Naive B cell (primary cell): ENCODE data around the gene ALOX12. TPM values are rescaled to one million over a fixed set of nuclear protein-coding genes. Genes with fewer than 3 reads are reported as not detected.

Experiments
- ATAC-seq, 2 donors: fragments of 150-1000 bp; cut with Tn5 transposase; 2 replicates each; pipeline ENCODE4 v1.10.0; 2021; ENCODE audit warnings: low read depth in 2 of 2, mild to moderate bottlenecking in 2 of 2, moderate library complexity in 2 of 2
- DNase-seq: peaks from one replicate; pipeline ENCODE4 v3.0.0; 2022
- H3K27ac Mint-ChIP-seq, 6 donors: one replicate each; pipeline ENCODE4 v1.8.0; 2020 to 2022; ENCODE audit warnings: mild to moderate bottlenecking in 6 of 6, mixed read lengths in 6 of 6, moderate library complexity in 5 of 6, inconsistent platforms in 2 of 6
- H3K27me3 Mint-ChIP-seq, 3 donors: one replicate each; pipeline ENCODE4 v1.8.0; 2021 to 2022; ENCODE audit warnings: mixed read lengths in 3 of 3, mild to moderate bottlenecking in 1 of 3
- H3K36me3 Mint-ChIP-seq, 2 donors: one replicate each; pipeline ENCODE4 v1.8.0; 2020 to 2022; ENCODE audit warnings: mixed read lengths in 2 of 2, inconsistent platforms in 1 of 2, mild to moderate bottlenecking in 1 of 2
- H3K4me1 Mint-ChIP-seq, 3 donors: one replicate each; pipeline ENCODE4 v1.8.0; 2020 to 2022; ENCODE audit warnings: mixed read lengths in 3 of 3, inconsistent platforms in 1 of 3, mild to moderate bottlenecking in 1 of 3, moderate library complexity in 1 of 3
- H3K4me3 Mint-ChIP-seq, 8 donors: one replicate each; pipeline ENCODE4 v1.8.0; 2020 to 2022; ENCODE audit warnings: mild to moderate bottlenecking in 8 of 8, mixed read lengths in 8 of 8, moderate library complexity in 8 of 8, inconsistent platforms in 2 of 8
- H3K9me3 Mint-ChIP-seq, 7 donors: one replicate each; pipeline ENCODE4 v1.8.0; 2020 to 2022; ENCODE audit warnings: mixed read lengths in 7 of 7, mild to moderate bottlenecking in 5 of 7, inconsistent platforms in 2 of 7, moderate library complexity in 1 of 7
- polyA plus RNA-seq, 6 donors: library from polyadenylated mRNA; unstranded; fragments of 300-500 nt; fragmentation: Illumina TruSeq; gene quantifications; one replicate each; pipeline ENCODE4 v1.2.3, GENCODE V29; 2021; ENCODE audit warnings: low read depth in 6 of 6

Gene ALOX12
- polyA plus RNA-seq, 6 donors from 2014 or later = 0.27 to 2.5 (median 1.4) TPM; not detected in 1

DNA sequence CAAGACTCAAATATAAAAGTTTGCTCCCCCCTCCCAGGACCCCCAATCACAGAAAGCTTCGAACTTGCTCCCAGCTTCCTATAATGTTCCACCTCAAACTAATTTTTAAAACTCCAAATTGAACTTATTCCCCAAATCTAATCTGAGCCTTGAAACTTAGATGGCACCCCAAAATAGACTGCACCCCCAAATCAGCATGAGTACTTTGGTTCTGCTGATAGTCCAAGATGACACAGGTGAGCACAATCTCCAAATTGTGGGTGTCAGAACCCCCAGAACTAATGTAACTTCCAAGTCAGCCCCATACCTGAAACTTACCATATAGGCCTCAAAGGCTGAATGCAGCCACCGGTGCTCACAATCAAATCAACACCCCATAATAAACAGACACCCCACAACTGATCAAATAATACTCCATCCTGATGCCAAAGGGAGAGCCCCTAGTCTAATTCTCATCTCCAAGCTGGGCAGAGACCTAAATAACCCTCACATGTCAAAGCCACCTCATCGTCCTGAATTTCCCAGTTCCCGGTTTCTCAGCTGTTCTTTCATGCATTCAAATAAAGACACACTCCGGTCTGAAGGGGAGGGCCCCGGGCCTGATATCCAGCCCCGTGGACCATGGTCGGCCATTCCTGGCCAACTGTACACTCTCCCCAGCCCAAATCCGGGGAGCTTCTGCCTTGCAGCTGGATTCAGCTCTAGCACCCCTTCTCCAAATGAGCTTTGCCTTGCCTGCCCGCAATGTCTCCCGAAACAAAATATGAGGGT, 25.2 kb downstream of the ALOX12 start:
- no peaks in the 10 kb centered on the region for H3K27me3 Mint-ChIP-seq
- no peak for ATAC-seq

DNA sequence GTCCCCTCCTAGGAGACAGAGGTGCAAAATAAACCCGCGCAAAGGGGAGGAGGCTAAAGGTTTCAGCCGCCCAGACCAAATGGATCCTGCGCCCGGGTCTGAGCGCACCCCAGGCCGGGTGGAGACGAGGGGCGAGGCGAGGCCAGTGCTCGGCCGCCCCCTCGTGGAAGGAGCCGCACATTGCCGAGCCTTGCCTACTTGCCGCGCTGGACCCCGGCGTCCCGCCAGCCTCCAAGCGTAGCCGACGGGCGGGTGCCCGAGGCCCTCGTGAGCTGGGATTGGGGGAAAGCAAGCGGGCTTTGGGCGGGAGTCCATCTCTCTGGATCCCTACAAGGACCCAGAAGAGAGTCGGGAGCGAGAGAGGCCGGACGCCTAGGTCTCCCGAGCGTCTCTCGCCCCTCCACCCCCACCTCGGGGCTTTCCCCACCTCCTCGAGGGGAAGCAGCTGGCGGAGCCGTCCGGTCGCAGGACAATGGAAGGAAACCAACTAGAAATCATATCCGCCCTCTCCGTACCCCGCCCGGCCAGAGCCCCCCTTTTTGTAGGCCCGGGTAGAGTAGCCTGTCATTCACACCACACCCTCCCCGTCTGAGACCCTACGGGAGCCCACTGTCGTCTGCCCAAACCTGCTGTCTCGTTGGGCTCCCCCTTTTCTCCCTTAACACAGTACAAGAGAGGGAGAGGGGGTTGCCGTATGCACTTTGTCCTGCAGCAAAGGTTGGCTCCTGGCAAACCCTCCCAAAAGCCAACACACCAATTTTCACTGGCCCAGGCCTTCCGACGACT, 26.3 kb downstream of the ALOX12 start:
- Mint-ChIP-seq H3K27me3 (no peaks in the 10 kb centered on the region), H3K4me1 (peaks cover 24 to 57% (median 40%) of the 10 kb centered on the region in 3 donors), H3K36me3 (no peaks in the 10 kb centered on the region), H3K9me3 (peaks cover 0 to 2% (median 0%) of the 10 kb centered on the region in 7 donors), H3K4me3 (peak overlapping the region; percentile 73 to 91 (median 86)), H3K27ac (peak overlapping the region; percentile 91 to 99 (median 97))
- DNase-seq (peak; percentile 88), ATAC-seq (peak; percentile 69 to 73)

More for the DNA sequence above, 25.2 kb downstream of the ALOX12 start:
- peaks cover 0 to 2% (median 0%) of the 10 kb centered on the region in 7 donors for H3K9me3 Mint-ChIP-seq
- H3K4me1 Mint-ChIP-seq = peaks cover 28 to 57% (median 48%) of the 10 kb centered on the region in 3 donors
- DNase-seq = no peak
- H3K4me3 Mint-ChIP-seq = peak overlapping the region in 6 of 8 donors; percentile 73 to 91 (median 80)
- peak overlapping the region in 4 of 6 donors; percentile 68 to 98 (median 94) for H3K27ac Mint-ChIP-seq
- H3K36me3 Mint-ChIP-seq = no peaks in the 10 kb centered on the region

DNA sequence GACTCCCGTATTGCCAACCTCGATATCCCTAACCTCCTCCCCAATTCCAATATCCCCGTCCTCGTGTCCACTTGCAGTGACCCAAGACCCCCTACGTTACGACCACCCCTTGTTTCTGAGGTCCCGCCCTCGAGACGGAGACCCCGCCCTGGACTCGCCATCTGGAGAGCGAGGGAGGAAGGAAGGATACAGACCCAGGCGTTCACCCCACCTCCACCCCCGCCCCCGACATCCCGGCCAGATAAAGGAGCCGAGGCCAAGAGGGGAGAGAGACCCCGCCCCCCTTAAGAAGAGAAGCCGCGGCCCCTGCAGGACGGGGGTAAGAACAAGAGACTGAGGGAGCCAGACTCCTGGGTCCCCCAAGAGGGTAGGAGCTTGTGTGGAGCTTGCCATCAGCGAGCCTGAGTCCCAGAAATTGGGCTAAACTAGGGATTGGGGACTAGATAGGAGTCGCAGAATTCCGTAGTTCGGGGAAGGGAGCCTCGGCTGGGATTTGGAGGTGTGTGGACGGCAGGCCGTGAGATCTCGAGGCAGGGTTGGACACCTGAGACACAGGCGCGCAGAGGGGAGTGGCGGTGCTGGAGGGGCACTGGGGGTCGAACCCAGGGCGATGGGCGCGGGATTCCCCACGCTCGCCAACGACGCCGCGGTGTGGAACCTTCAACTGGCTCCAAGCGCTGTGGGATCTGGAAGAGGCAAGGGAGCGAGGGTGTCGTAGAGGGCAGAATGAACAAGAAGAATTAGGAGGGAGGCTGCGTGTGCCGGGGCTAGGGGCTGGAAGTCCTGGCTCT, 27.1 kb downstream of the ALOX12 start, which contains the start of gene BCL6B:
TSS of gene BCL6B (plus strand) at position 270 of the 791 bp plus-strand sequence. CDS start 622 bp downstream, outside the sequence.
- Mint-ChIP-seq H3K9me3 (peaks cover 0 to 2% (median 0%) of the 10 kb centered on the region in 7 donors), H3K36me3 (no peaks in the 10 kb centered on the region), H3K4me3 (peak within 1 kb of the TSS; percentile 73 to 91 (median 86)), H3K4me1 (peaks cover 24 to 49% (median 35%) of the 10 kb centered on the region in 3 donors), H3K27me3 (no peaks in the 10 kb centered on the region), H3K27ac (peak within 1 kb of the TSS; percentile 91 to 99 (median 97))
- ATAC-seq (no peak), DNase-seq (no peak)

DNA sequence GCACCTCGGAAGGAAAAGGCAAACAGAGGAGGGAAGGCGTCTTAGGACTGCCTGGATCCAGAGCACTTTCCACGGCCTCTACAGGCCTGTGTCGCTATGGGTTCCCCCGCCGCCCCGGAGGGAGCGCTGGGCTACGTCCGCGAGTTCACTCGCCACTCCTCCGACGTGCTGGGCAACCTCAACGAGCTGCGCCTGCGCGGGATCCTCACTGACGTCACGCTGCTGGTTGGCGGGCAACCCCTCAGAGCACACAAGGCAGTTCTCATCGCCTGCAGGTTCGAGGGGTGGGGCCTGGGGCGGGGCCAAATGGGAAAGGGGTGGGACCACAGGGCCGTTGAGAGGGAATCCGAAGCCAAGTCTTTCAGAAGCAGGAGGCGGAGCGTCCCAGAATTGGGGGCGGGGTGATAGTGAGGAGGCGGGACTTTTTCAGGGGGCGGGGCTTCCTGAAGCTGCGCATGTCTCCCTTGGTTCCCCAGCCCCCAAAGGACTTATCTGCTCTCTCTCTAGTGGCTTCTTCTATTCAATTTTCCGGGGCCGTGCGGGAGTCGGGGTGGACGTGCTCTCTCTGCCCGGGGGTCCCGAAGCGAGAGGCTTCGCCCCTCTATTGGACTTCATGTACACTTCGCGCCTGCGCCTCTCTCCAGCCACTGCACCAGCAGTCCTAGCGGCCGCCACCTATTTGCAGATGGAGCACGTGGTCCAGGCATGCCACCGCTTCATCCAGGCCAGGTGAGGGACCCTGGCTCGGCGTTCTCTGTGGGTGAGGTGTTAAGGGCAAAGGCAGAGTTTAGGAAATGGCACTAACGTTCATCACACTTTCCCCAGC, 27.9 kb downstream of the ALOX12 start:
- peak; percentile 90 for DNase-seq
- Mint-ChIP-seq H3K4me3 (peak overlapping the region; percentile 73 to 91 (median 86)), H3K4me1 (peaks cover 24 to 49% (median 37%) of the 10 kb centered on the region in 3 donors), H3K9me3 (peaks cover 0 to 2% (median 0%) of the 10 kb centered on the region in 7 donors), H3K27me3 (no peaks in the 10 kb centered on the region), H3K36me3 (no peaks in the 10 kb centered on the region), H3K27ac (peak overlapping the region; percentile 91 to 99 (median 96))
- peak; percentile 57 to 63 for ATAC-seq

DNA sequence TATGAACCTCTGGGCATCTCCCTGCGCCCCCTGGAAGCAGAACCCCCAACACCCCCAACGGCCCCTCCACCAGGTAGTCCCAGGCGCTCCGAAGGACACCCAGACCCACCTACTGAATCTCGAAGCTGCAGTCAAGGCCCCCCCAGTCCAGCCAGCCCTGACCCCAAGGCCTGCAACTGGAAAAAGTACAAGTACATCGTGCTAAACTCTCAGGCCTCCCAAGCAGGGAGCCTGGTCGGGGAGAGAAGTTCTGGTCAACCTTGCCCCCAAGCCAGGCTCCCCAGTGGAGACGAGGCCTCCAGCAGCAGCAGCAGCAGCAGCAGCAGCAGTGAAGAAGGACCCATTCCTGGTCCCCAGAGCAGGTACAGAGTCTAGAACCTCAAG, 28.5 kb downstream of the ALOX12 start:
- peaks cover 0 to 2% (median 0%) of the 10 kb centered on the region in 7 donors for H3K9me3 Mint-ChIP-seq
- H3K27ac Mint-ChIP-seq = peak overlapping the region in 5 of 6 donors; percentile 54 to 97 (median 90)
- H3K36me3 Mint-ChIP-seq = no peaks in the 10 kb centered on the region
- DNase-seq = no peak
- no peaks in the 10 kb centered on the region for H3K27me3 Mint-ChIP-seq
- peaks cover 30 to 55% (median 43%) of the 10 kb centered on the region in 3 donors for H3K4me1 Mint-ChIP-seq
- ATAC-seq = no peak
- peak overlapping the region in 2 of 8 donors; percentile 8 to 41 for H3K4me3 Mint-ChIP-seq

DNA sequence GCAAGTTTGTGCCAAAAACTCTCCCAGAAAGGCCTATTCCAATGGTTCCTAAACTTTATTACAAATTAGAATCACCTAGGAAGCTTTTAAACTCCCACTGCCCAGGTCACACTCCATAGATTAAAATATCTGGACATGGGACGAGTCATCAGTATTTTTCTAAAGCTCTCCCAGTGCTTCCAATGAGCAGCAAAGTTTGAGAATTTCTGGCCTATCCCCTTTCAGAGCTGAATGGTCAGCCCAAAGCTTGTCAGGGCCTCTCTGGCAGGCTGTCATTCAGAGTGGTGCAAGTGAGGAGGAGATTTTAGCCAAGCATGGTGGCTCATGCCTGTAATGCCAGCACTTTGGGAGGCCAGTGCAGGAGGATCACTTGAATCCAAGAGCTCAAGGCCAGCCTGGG, 29.4 kb downstream of the ALOX12 start:
- DNase-seq (no peak), ATAC-seq (no peak)
- no peaks in the 10 kb centered on the region for H3K36me3 Mint-ChIP-seq
- H3K4me1 Mint-ChIP-seq = peaks cover 39 to 62% (median 50%) of the 10 kb centered on the region in 3 donors
- peaks cover 0 to 2% (median 0%) of the 10 kb centered on the region in 7 donors for H3K9me3 Mint-ChIP-seq
- no peak overlapping the region for H3K4me3 Mint-ChIP-seq
- H3K27me3 Mint-ChIP-seq = no peaks in the 10 kb centered on the region
- peak overlapping the region in 3 of 6 donors; percentile 49 to 80 (median 56) for H3K27ac Mint-ChIP-seq

DNA sequence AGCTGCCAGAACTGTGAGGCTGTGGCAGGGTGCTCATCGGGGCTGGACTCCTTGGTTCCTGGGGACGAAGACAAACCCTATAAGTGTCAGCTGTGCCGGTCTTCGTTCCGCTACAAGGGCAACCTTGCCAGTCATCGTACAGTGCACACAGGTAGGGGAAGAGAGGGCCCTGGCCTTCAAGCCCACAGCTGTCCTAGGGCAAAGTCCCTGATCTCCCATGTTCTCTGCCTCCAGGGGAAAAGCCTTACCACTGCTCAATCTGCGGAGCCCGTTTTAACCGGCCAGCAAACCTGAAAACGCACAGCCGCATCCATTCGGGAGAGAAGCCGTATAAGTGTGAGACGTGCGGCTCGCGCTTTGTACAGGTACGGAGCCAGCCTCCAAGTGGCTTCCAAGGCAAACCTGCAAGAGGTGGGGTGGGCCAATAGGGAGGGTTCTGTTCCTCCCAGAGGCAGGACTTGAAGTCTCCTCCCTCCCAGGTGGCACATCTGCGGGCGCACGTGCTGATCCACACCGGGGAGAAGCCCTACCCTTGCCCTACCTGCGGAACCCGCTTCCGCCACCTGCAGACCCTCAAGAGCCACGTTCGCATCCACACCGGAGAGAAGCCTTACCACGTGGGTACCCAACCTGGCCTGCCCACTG, 30.7 kb downstream of the ALOX12 start:
- H3K27me3 Mint-ChIP-seq = no peaks in the 10 kb centered on the region
- peaks cover 0 to 2% (median 0%) of the 10 kb centered on the region in 7 donors for H3K9me3 Mint-ChIP-seq
- H3K4me3 Mint-ChIP-seq = no peak overlapping the region
- peak overlapping the region in 1 of 6 donors; percentile 53 for H3K27ac Mint-ChIP-seq
- H3K4me1 Mint-ChIP-seq = peaks cover 36 to 54% (median 48%) of the 10 kb centered on the region in 3 donors
- DNase-seq (no peak), ATAC-seq (no peak)
- no peaks in the 10 kb centered on the region for H3K36me3 Mint-ChIP-seq

DNA sequence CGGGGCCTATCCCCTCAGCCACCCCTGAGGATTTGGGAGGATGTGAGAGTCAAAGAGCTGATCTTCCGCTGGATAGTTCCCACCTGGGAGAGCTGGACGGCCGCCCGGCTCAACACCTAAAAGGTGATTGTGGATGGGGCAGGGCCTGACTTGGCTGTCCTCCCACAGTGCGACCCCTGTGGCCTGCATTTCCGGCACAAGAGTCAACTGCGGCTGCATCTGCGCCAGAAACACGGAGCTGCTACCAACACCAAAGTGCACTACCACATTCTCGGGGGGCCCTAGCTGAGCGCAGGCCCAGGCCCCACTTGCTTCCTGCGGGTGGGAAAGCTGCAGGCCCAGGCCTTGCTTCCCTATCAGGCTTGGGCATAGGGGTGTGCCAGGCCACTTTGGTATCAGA, 31.5 kb downstream of the ALOX12 start:
- Mint-ChIP-seq H3K4me1 (peaks cover 35 to 47% (median 45%) of the 10 kb centered on the region in 3 donors), H3K27ac (peak overlapping the region in 1 of 6 donors; percentile 77), H3K27me3 (no peaks in the 10 kb centered on the region), H3K36me3 (no peaks in the 10 kb centered on the region), H3K9me3 (peaks cover 0 to 2% (median 0%) of the 10 kb centered on the region in 7 donors), H3K4me3 (no peak overlapping the region)
- DNase-seq (no peak), ATAC-seq (no peak)

DNA sequence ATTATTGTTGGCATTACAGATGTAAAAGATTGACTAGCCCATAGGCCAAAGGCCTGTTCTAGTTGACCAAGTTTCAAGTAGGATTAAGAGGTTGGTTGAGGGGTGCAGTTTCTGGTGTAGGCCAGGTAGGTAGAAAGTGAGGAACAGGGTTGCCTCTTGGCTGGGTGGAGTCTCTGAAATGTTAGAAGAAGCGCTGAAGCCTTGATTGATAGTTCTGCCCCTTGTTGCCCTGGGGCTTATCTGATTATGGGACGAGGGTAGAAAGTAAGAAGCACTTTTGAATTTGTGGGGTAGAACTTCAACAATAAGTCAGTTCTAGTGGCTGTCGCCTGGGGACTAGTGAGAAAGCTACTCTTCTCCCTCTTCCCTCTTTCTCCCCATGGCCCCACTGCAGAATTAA, 33.2 kb downstream of the ALOX12 start:
- no peaks in the 10 kb centered on the region for H3K36me3 Mint-ChIP-seq
- no peaks in the 10 kb centered on the region for H3K9me3 Mint-ChIP-seq
- peak overlapping the region in 6 of 8 donors; percentile 26 to 84 (median 70) for H3K4me3 Mint-ChIP-seq
- H3K4me1 Mint-ChIP-seq = peaks cover 29 to 39% (median 36%) of the 10 kb centered on the region in 3 donors
- no peak for ATAC-seq
- peak overlapping the region in 5 of 6 donors; percentile 30 to 90 (median 75) for H3K27ac Mint-ChIP-seq
- no peaks in the 10 kb centered on the region for H3K27me3 Mint-ChIP-seq
- DNase-seq = no peak

DNA sequence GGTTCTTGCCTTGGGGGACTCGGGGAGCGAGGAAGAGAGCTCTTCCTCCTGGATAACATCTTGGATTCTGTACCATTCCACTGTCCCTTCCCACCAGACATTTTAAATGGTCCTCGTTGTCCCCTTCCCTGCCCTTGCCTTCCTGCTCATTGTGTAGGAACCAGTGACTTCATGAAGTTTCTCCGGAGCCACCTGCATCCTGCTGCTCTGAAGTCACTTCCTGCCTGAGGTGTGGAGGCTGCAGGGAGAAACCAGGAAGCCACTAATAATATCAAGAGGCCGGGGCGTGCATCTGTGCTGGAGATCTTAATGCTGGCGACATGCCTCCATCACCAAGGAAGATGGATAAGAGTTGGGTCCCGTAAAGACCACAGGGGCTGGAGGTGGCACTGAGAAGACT, 33.8 kb downstream of the ALOX12 start:
- no peaks in the 10 kb centered on the region for H3K36me3 Mint-ChIP-seq
- H3K27me3 Mint-ChIP-seq = no peaks in the 10 kb centered on the region
- H3K4me1 Mint-ChIP-seq = peaks cover 31 to 34% (median 32%) of the 10 kb centered on the region in 3 donors
- H3K27ac Mint-ChIP-seq = peak overlapping the region in 5 of 6 donors; percentile 62 to 90 (median 84)
- H3K9me3 Mint-ChIP-seq = no peaks in the 10 kb centered on the region
- DNase-seq (peak; percentile 28), ATAC-seq (peak; percentile 77 to 82)
- peak overlapping the region; percentile 46 to 87 (median 74) for H3K4me3 Mint-ChIP-seq

DNA sequence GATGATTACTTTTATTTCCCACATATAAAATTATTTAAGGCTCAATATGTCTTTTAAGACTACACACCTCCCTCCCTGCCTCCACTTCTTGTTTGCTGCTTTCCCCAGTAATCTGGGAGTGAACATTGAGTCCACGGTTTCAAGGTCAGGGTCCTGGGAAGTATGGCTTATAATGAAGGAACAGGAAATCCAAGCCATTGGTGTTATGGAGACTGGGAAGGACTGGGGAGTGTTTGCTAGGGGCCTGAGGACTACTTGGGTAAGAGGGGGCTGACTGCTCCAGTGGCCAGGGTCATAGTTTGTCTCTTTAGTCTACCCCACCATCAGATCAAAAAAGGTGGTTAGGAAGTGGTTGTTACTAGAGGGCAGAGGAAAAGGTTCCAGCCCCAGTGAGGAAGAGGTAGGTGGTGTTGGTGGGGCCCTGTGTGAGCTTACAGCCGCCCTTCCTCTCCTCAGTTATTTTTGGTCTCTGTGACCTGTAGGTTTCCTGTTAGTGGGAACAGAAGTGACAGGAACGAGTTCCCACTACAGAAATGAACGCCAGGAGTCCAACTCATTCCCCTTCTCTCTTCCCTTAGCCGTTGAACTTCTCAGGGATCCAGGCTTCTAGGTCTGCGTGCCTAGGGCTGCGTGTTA, 39.2 kb downstream of the ALOX12 start:
- H3K27me3 Mint-ChIP-seq = no peaks in the 10 kb centered on the region
- ATAC-seq = peak; percentile 18 to 20

More for the DNA sequence above, 39.2 kb downstream of the ALOX12 start:
- Mint-ChIP-seq H3K4me1 (peaks cover 42 to 59% (median 52%) of the 10 kb centered on the region in 3 donors), H3K9me3 (no peaks in the 10 kb centered on the region), H3K4me3 (peak overlapping the region; percentile 89 to 99 (median 96)), H3K36me3 (no peaks in the 10 kb centered on the region), H3K27ac (peak overlapping the region; percentile 97 to 100 (median 98))
- DNase-seq = no peak
